HEK293T (cell line): ENCODE results near the gene ZIC2.

Experiments
- ARNT ChIP-seq: fragments of 450-650 bp; IDR thresholded peaks from 2 replicates; pipeline ENCODE4 v1.6.1; 2017; ENCODE audit warnings: mild to moderate bottlenecking
- BHLHE40 ChIP-seq: fragments of 450-650 bp; IDR thresholded peaks from 2 replicates; pipeline ENCODE4 v1.6.1; 2016; ENCODE audit warnings: mild to moderate bottlenecking, moderate library complexity, borderline replicate concordance
- CTBP1 ChIP-seq: fragments of 450-650 bp; IDR thresholded peaks from 2 replicates; pipeline ENCODE4 v1.6.1; 2016; ENCODE audit warnings: borderline replicate concordance
- ELF4 ChIP-seq: fragments of 450-650 bp; IDR thresholded peaks from 2 replicates; pipeline ENCODE4 v1.6.1; 2017; ENCODE audit warnings: antibody characterized with exemption
- FOXA1 ChIP-seq: fragments of 450-650 bp; IDR thresholded peaks from 2 replicates; pipeline ENCODE4 v1.6.1; 2016; ENCODE audit warnings: mild to moderate bottlenecking
- FOXK2 ChIP-seq: fragments of 450-650 bp; IDR thresholded peaks from 2 replicates; pipeline ENCODE4 v1.6.1; 2016; ENCODE audit warnings: mild to moderate bottlenecking
- FOXM1 ChIP-seq: fragments of 450-650 bp; IDR thresholded peaks from 2 replicates; pipeline ENCODE4 v1.6.1; 2017; ENCODE audit warnings: mild to moderate bottlenecking, borderline replicate concordance
- HDGF ChIP-seq: fragments of 450-650 bp; IDR thresholded peaks from 2 replicates; pipeline ENCODE4 v1.6.1; 2017; ENCODE audit warnings: antibody characterized with exemption, borderline replicate concordance
- L3MBTL2 ChIP-seq: fragments of 450-650 bp; conservative IDR thresholded peaks from 2 replicates; pipeline ENCODE4 v1.6.1; 2016; ENCODE audit warnings: mild to moderate bottlenecking
- LEF1 ChIP-seq: fragments of 450-650 bp; IDR thresholded peaks from 2 replicates; pipeline ENCODE4 v1.6.1; 2017; ENCODE audit warnings: mild to moderate bottlenecking, borderline replicate concordance
- NFRKB ChIP-seq: fragments of 450-650 bp; IDR thresholded peaks from 2 replicates; pipeline ENCODE4 v1.6.1; 2016; ENCODE audit warnings: mild to moderate bottlenecking, moderate library complexity
- SP1 ChIP-seq: fragments of 450-650 bp; IDR thresholded peaks from 2 replicates; pipeline ENCODE4 v1.6.1; 2017
- SUZ12 ChIP-seq: fragments of 450-650 bp; IDR thresholded peaks from 2 replicates; pipeline ENCODE4 v1.6.1; 2016; ENCODE audit warnings: mild to moderate bottlenecking
- TARDBP ChIP-seq: fragments of 450-650 bp; IDR thresholded peaks from 2 replicates; pipeline ENCODE4 v1.6.1; 2016

DNA sequence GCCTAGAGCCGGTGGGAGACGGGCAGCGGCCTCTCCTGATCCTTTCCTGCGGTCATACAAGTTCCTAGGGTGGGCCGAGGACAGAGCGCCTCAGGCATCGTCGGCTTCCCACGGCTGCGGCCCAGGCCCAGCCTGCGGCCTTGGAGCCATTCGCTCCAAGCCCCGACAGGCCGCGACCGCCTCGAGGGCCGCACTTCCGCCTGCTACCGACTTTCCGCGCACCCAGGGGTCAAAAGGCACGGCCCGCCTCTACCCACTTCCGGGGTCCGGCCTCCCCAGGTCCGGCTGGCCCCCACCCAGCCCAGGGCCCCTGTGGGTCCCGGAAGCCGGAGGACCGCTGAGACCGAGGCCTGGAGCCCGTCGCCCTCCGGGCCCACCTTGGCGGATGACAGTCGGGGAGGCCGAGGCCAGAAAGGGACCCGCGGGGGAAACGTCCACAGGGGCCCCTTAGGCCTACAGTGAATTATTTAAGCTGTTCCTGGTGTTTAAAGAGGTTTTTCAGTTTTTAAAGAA lies 16.2 kb downstream of the ZIC2 start:
- no peak for TF ChIP-seq SP1
- no peak for TF ChIP-seq FOXM1
- no peak for TF ChIP-seq SUZ12
- TF ChIP-seq ARNT = no peak
- TF ChIP-seq L3MBTL2 = no peak
- TF ChIP-seq FOXK2 = no peak
- TF ChIP-seq HDGF = no peak
- TF ChIP-seq BHLHE40 = no peak
- TF ChIP-seq LEF1 = no peak
- TF ChIP-seq FOXA1 = no peak
- TF ChIP-seq ELF4 = no peak
- no peak for TF ChIP-seq NFRKB
- TF ChIP-seq CTBP1 = no peak
- TF ChIP-seq TARDBP = no peak
